ENCODE results near the gene CUX1.

Gene CUX1

GRCh38 chr7:101937717-101938514 is 120.5 kb downstream of the CUX1 start:
- peaks cover 20% of the 10 kb centered on the region for H3K4me1 Mint-ChIP-seq (ENCODE audit: low read depth)
- no peaks in the 10 kb centered on the region for H3K27me3 Mint-ChIP-seq
- no peak overlapping the region for H3K27ac Mint-ChIP-seq
- no peaks in the 10 kb centered on the region for H3K9me3 Mint-ChIP-seq
- DNase-seq: no peak
- no peak overlapping the region for H3K4me3 Mint-ChIP-seq
- H3K36me3 Mint-ChIP-seq (ENCODE audit: low read depth): peaks cover 7% of the 10 kb centered on the region

GRCh38 chr7:101939136-101939695 is 121.8 kb downstream of the CUX1 start:
- no peak overlapping the region for H3K4me3 Mint-ChIP-seq
- H3K9me3 Mint-ChIP-seq: no peaks in the 10 kb centered on the region
- DNase-seq: no peak
- H3K36me3 Mint-ChIP-seq (ENCODE audit: low read depth): peaks cover 7% of the 10 kb centered on the region
- peaks cover 16% of the 10 kb centered on the region for H3K4me1 Mint-ChIP-seq (ENCODE audit: low read depth)
- no peak overlapping the region for H3K27ac Mint-ChIP-seq
- no peaks in the 10 kb centered on the region for H3K27me3 Mint-ChIP-seq

- no peaks in the 10 kb centered on the region for H3K27me3 Mint-ChIP-seq
- H3K36me3 Mint-ChIP-seq (ENCODE audit: low read depth): peaks cover 7% of the 10 kb centered on the region
- no peak overlapping the region for H3K27ac Mint-ChIP-seq
- no peaks in the 10 kb centered on the region for H3K9me3 Mint-ChIP-seq
- no peak overlapping the region for H3K4me3 Mint-ChIP-seq
- peaks cover 16% of the 10 kb centered on the region for H3K4me1 Mint-ChIP-seq (ENCODE audit: low read depth)
- no peak for DNase-seq
These were observed 122.7 kb downstream of the CUX1 start for GRCh38 chr7:101940151-101940550.

DNA sequence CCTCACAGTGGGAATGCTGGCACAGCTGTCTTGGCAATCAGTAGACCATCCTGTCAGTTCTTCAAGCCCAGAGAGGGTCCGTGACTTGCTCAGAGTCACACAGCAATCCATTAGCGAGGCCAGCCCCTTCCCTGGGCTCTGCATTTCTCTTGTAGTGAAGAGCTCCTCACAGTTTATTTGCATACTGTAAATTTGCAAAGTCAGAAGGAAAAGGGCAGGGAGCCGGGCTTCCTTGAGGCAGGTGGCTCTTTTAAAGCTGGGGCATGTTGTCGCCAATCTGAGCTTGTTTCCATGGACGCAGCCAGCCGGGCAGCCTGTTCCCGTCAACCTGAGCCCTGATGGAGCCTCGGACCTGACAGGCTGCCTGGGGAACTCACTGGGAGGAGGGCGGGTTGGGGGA is 123.4 kb downstream of the CUX1 start:
- H3K4me3 Mint-ChIP-seq: no peak overlapping the region
- H3K9me3 Mint-ChIP-seq: no peaks in the 10 kb centered on the region
- peaks cover 5% of the 10 kb centered on the region for H3K36me3 Mint-ChIP-seq (ENCODE audit: low read depth)
- H3K4me1 Mint-ChIP-seq (ENCODE audit: low read depth): peaks cover 14% of the 10 kb centered on the region
- DNase-seq: no peak
- H3K27me3 Mint-ChIP-seq: no peaks in the 10 kb centered on the region
- H3K27ac Mint-ChIP-seq: no peak overlapping the region

DNA sequence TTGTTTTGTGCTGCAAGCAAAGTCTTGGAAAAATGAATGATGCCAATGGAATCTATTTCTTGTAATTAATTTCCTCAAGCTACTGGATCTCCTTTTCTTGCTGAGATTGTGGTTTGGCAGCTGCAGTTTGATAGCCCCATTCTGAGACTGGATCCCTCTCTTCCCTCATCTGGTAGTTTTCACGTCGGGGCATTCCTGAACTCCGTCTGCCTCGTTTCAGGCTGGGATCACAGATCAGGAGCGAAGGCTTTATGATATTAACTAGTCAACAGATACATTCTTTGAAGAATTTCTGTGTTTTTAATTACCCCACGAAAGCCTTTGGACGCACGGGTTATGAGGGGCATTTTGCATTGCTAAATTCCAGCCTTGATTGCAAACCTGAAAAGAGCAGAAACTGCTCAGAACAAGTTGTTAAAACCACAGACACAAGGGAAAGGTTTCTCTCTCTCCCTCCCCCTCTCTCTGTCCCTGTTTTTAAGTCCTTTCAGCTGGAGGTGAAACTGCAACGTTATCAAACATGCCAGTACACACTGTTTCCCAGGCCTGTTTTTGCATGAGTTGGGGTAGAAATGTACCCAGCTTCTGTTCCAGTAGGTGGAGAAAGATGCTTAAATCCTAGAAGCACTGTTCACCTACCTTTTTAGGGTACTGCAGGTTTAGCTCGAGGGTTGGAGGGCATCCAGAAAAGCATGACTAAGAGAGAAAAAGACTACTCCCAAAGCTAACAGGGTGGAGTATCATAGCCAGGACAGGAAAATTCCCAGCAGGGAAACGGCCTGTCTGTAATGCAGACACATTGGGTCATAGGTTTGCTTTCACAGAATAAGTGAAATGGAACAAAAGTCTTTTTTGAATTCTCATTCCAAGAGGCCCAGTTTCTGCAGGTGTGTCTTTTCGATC is 124.3 kb downstream of the CUX1 start:
- Mint-ChIP-seq H3K27me3 (no peaks in the 10 kb centered on the region), H3K4me1 (ENCODE audit: low read depth) (peaks cover 9% of the 10 kb centered on the region), H3K4me3 (no peak overlapping the region), H3K36me3 (ENCODE audit: low read depth) (peaks cover 5% of the 10 kb centered on the region), H3K9me3 (no peaks in the 10 kb centered on the region), H3K27ac (no peak overlapping the region)
- no peak for DNase-seq

GRCh38 chr7:101942603-101943210 is 125.3 kb downstream of the CUX1 start:
- Mint-ChIP-seq H3K4me1 (ENCODE audit: low read depth) (peaks cover 9% of the 10 kb centered on the region), H3K27ac (no peak overlapping the region), H3K9me3 (no peaks in the 10 kb centered on the region), H3K4me3 (no peak overlapping the region), H3K36me3 (ENCODE audit: low read depth) (peaks cover 2% of the 10 kb centered on the region), H3K27me3 (no peaks in the 10 kb centered on the region)
- DNase-seq: no peak

DNA sequence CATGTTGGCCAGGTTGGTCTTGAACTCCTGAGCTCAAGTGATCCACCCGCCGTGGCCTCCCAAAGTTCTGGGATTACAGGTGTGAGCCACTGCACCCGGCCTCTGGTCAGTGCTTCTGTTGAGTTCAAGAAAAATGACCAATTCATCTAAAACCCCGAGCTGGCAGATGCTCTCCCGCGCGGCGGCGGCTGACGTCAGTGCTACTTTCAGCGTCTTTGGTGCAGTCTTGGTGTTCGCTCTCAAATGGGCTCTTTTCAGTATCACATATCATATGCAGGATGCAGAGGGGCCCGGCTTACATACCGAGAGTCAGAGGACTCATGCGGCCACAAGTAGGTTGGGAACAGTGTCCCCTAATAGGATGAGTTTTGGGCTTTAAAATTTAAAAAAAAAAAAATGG is 125.9 kb downstream of the CUX1 start:
- H3K36me3 Mint-ChIP-seq (ENCODE audit: low read depth): peaks cover under 1% of the 10 kb centered on the region
- no peak overlapping the region for H3K4me3 Mint-ChIP-seq
- DNase-seq: no peak
- peaks cover 9% of the 10 kb centered on the region for H3K4me1 Mint-ChIP-seq (ENCODE audit: low read depth)
- H3K27me3 Mint-ChIP-seq: no peaks in the 10 kb centered on the region
- H3K27ac Mint-ChIP-seq: no peak overlapping the region
- no peaks in the 10 kb centered on the region for H3K9me3 Mint-ChIP-seq

- no peaks in the 10 kb centered on the region for H3K9me3 Mint-ChIP-seq
- H3K4me1 Mint-ChIP-seq (ENCODE audit: low read depth): peaks cover 9% of the 10 kb centered on the region
- no peak overlapping the region for H3K4me3 Mint-ChIP-seq
- no peak for DNase-seq
- no peaks in the 10 kb centered on the region for H3K36me3 Mint-ChIP-seq (ENCODE audit: low read depth)
- H3K27me3 Mint-ChIP-seq: no peaks in the 10 kb centered on the region
- no peak overlapping the region for H3K27ac Mint-ChIP-seq
These were observed 126.6 kb downstream of the CUX1 start for GRCh38 chr7:101943889-101944600.

GRCh38 chr7:101944611-101945010 is 127.2 kb downstream of the CUX1 start:
- no peak for DNase-seq
- no peaks in the 10 kb centered on the region for H3K27me3 Mint-ChIP-seq
- H3K9me3 Mint-ChIP-seq: no peaks in the 10 kb centered on the region
- no peak overlapping the region for H3K4me3 Mint-ChIP-seq
- H3K4me1 Mint-ChIP-seq (ENCODE audit: low read depth): peaks cover 7% of the 10 kb centered on the region
- no peak overlapping the region for H3K27ac Mint-ChIP-seq
- no peaks in the 10 kb centered on the region for H3K36me3 Mint-ChIP-seq (ENCODE audit: low read depth)

DNA sequence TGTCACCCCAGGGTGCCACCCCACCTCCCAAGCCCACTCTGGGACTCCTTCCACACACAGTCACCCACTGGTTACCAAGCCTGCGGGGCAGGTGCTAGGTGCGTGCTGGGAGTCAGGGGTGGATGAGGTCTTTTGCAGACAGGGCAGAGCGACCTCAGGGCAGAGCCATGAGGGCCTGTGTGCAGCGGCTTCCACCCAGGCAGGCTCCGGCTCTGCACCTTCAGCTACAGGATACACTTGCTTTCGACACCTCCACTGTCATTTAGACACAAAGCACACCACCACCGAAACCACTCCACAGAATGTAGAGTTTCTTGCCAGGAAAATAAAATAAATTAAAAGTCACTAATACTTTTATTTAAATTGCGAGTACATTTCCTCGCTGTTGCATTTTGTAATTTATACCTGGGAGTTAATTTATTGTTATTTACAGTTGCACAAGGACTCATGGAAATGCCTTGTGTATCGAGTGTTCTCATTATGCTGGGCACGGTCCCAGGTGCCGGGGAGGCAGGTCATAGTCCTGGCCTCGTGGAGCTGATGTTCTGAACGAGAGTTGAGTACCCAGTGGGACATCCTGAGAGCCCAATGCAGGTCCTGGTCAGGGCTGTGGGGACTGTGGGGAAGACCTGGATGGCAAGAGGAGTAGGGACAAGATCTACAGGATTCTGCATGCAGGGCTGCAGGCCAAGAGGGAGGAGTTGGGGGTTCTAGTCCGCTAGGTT is 127.8 kb downstream of the CUX1 start:
- H3K4me3 Mint-ChIP-seq: no peak overlapping the region
- H3K36me3 Mint-ChIP-seq (ENCODE audit: low read depth): no peaks in the 10 kb centered on the region

GRCh38 chr7:101947899-101948298 is 130.5 kb downstream of the CUX1 start:
- DNase-seq: no peak
- Mint-ChIP-seq H3K9me3 (no peaks in the 10 kb centered on the region), H3K27ac (no peak overlapping the region), H3K4me3 (no peak overlapping the region), H3K36me3 (ENCODE audit: low read depth) (peaks cover 4% of the 10 kb centered on the region), H3K4me1 (ENCODE audit: low read depth) (peaks cover 6% of the 10 kb centered on the region), H3K27me3 (no peaks in the 10 kb centered on the region)

More for the DNA sequence above, 127.8 kb downstream of the CUX1 start:
- Mint-ChIP-seq H3K27ac (no peak overlapping the region), H3K4me1 (ENCODE audit: low read depth) (peaks cover 7% of the 10 kb centered on the region), H3K27me3 (no peaks in the 10 kb centered on the region), H3K9me3 (no peaks in the 10 kb centered on the region)
- no peak for DNase-seq

DNA sequence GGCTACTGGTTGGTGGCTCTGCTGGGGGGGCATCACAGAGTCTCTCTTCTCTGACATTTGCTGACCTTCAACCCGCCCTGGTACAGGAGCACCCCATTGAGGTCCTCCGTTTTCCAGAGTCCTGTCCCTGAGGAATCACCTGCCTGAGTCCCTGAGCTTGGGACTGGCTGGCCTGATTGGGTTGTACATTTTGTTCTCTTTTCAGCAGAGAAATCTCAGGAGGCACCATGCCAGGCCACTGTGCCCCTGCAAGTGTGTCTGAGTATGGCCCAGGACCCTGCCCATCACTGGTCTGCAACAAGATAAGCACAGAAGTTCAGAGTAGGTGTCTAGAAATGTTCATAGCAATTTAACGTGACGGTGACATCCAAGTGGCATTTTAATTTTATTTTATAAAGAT is 131.2 kb downstream of the CUX1 start:
- no peak overlapping the region for H3K27ac Mint-ChIP-seq
- peaks cover 11% of the 10 kb centered on the region for H3K36me3 Mint-ChIP-seq (ENCODE audit: low read depth)
- DNase-seq: no peak
- no peak overlapping the region for H3K4me3 Mint-ChIP-seq
- no peaks in the 10 kb centered on the region for H3K9me3 Mint-ChIP-seq
- no peaks in the 10 kb centered on the region for H3K27me3 Mint-ChIP-seq
- peaks cover 14% of the 10 kb centered on the region for H3K4me1 Mint-ChIP-seq (ENCODE audit: low read depth)

DNA sequence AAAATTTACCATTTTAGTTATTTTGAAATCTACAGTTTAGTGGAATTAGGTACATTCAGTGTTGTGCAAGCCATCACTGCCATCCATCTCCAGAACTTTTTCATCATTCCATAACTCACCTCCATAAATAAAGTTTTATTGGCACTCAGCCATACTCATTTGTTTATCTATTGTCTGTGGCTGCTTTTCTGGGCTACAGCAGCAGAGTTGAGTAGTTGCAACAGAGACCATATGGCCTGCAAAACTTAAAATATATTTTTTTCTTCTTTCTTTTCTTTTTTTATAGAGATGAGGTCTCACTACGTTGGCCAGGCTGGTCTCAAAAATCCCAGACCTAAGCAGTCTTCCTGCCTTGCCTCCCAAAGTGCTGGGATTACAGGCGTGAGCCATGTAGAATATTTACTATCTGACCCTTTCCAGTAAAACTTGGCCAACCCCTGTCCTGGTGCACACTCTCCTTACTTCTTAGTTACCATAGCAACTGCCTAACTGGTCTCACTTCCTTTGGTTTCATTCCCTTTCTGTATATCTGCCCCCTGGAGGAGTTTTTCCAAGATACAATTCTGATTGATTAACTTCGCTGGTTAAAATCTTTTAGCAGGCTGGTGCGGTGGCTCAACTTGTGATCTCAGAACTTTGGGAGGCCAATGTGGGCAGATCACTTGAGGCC is 133.2 kb downstream of the CUX1 start:
- Mint-ChIP-seq H3K36me3 (ENCODE audit: low read depth) (peaks cover 11% of the 10 kb centered on the region), H3K27ac (no peak overlapping the region), H3K4me3 (no peak overlapping the region), H3K4me1 (ENCODE audit: low read depth) (peaks cover 30% of the 10 kb centered on the region), H3K27me3 (no peaks in the 10 kb centered on the region), H3K9me3 (no peaks in the 10 kb centered on the region)
- no peak for DNase-seq
